GM23338 (cell line): ENCODE results near the gene BFSP2.

ENCODE experiments used
- CTCF ChIP-seq, 2 experiments: fragments of 200-600 bp in 1 of 2; sonication (generic) in 1 of 2; conservative IDR thresholded peaks; 2 replicates each; pipeline versions ENCODE4 v1.5.1 to v1.6.1; 2016 to 2017; ENCODE audit warnings: antibody characterized with exemption in 2 of 2, low read depth in 2 of 2, mild to moderate bottlenecking in 2 of 2, moderate library complexity in 1 of 2
- EZH2 ChIP-seq: fragments of 200-600 bp; sonication (generic); IDR thresholded peaks from one replicate; pipeline ENCODE4 v1.8.0; 2017; ENCODE audit warnings: antibody characterized with exemption, mild to moderate bottlenecking, low read depth; ENCODE audit not compliant: unreplicated experiment
- EZH2phosphoT487 ChIP-seq: fragments of 200-600 bp; sonication (generic); IDR thresholded peaks from one replicate; pipeline ENCODE4 v1.8.1; 2018; ENCODE audit warnings: antibody characterized with exemption; ENCODE audit not compliant: unreplicated experiment
- JUNB ChIP-seq: IDR thresholded peaks from one replicate; pipeline ENCODE4 v1.6.1; 2016; ENCODE audit warnings: antibody characterized with exemption; ENCODE audit not compliant: unreplicated experiment
- POLR2AphosphoS5 ChIP-seq: IDR thresholded peaks from 2 replicates; pipeline ENCODE4 v1.6.1; 2016; ENCODE audit warnings: antibody characterized with exemption, low read depth
- REST ChIP-seq: IDR thresholded peaks from one replicate; pipeline ENCODE4 v1.6.1; 2018; ENCODE audit warnings: antibody characterized with exemption; ENCODE audit not compliant: unreplicated experiment

- TF ChIP-seq CTCF (conservative IDR thresholded peaks at IDR 0.05; ENCODE audit: low read depth in 2 of 2) (no peak), EZH2phosphoT487 (no peak), POLR2AphosphoS5 (no peak), REST (no peak), EZH2 (no peak), JUNB (no peak)
These were observed 19.9 kb upstream of the BFSP2 start for GRCh38 chr3:133379926-133380325.
